ENCODE results near the gene OR2D2. TPM values are rescaled to one million over a fixed set of nuclear protein-coding genes. Genes with fewer than 3 reads are reported as not detected.

Gene OR2D2, protein sequence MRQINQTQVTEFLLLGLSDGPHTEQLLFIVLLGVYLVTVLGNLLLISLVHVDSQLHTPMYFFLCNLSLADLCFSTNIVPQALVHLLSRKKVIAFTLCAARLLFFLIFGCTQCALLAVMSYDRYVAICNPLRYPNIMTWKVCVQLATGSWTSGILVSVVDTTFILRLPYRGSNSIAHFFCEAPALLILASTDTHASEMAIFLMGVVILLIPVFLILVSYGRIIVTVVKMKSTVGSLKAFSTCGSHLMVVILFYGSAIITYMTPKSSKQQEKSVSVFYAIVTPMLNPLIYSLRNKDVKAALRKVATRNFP
- 0.22 and 1.4 TPM in 2 replicates for total RNA-seq

DNA sequence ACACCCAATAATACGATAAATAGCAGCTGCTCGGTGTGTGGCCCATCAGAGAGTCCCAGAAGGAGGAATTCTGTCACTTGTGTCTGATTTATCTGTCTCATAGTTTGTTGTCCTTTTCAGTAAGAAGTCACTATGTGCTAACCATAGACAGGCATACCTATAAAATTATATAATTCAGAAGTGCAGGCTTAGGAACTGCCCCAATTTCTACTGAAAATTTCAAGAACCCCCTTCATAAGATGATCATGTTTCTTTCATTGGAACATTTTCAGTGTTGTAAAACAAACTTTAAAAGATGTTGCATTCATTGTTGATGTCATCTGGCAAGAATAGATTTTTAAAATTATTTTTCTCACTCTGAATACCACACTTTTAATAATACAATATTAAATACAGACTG is at the start of gene OR2D2:
TSS of gene OR2D2 (minus strand) at position 101 of the 400 bp plus-strand sequence. CDS start at position 101, 0 bp downstream.

DNA sequence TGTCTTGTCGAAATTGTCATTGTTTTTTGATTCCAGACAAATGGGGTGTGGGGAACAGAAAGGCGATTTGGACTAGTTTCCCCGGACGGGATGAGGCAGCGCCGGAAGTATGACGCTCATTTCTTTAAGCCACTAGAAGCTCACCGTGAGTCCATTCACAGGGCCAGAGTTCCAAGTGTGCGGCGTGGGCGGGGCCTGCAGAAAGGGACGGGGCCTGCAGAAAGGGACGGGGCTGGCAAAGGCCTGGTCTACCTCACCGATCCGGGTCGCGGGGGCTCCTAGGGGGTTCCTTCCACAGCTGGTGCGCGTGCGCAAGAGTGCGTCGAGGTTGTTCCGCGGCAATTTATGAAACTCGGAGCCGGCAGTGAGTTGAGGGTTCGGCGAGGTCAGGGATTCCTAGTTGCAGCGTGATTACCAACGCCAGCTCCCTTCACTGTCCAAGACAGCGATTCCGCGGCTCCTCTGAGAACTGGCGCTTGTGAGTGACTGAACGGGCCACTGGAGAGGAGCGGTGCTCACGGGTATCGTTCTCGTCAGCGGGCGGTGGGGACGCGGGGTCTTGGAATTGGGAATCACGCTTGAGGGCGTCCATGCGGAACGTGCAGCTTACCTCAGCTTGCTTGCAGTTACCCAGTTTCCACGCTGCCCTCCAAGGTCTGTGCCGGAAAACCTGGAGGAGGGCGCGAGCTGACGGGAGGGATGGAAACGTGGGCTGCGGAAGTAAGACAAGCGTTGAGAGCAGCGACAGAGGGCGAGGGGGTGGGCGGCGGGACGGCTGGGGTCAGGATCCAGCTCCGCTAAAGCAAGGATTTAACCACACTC is 34.1 kb upstream of the OR2D2 start, which contains the start of gene ZNF215:
TSS of gene ZNF215 (plus strand) at position 219 of the 822 bp plus-strand sequence. CDS start 5,847 bp downstream, outside the sequence.

DNA sequence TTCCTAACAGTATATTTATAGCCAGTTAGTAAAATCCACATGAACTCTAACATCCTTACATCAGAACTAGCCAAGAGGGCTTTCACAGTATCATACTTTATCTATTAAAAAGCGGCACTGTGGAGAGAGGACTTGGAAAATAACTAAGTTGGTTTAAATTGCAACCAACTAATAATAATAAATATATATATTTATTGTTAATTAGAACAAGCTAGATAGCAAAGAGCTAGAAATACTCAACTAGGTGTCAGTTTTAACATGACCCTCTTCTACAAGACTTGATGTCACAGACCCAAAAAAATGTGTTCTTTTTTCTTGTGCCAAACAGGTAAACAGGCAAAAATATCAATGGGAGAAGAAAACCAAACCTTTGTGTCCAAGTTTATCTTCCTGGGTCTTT is 28.4 kb upstream of the OR2D2 start, which contains the start of gene OR2D3:
TSS of gene OR2D3 (plus strand) at position 301 of the 400 bp plus-strand sequence. CDS start at position 301, 0 bp downstream.

DNA sequence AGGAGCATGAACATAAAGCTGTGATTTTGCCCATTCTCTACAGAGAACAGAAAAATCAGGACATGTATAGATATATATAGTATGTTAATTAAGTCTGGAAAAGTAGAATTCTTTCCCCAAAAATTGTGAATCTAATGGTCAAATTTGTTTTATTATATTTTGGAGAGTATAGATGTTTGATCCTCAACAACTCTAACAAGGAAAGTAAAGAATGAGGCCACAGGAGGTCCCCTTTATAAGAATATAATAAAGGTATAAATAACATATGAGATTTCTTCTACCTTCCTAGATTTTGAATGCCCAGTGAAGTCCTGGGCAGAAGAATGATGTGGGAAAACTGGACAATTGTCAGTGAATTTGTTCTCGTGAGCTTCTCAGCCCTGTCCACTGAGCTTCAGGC is 16.0 kb downstream of the OR2D2 start, which contains the start of gene OR10A4:
TSS of gene OR10A4 (plus strand) at position 301 of the 400 bp plus-strand sequence. CDS start at position 324, 23 bp downstream.

DNA sequence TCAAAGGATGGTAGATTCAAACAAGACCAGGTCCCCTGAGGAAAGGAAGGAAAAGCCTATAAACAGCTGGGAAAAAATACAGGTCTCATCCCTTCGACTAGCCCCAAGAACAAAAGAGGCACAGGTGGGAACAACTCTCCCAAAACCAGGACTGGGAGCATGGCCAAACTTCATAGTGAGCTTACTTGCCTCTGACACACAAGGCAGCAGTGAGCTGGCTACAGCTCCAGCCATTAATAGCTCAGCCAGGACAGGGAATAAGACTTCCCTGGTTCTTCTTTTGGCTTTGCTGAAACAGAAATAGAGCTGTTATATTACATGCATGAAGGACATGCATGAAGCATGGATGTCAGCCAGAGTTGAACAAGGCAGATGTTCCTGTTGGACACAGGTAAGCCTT is 29.3 kb downstream of the OR2D2 start, which contains the start of gene OR10A2:
TSS of gene OR10A2 (plus strand) at position 97 of the 400 bp plus-strand sequence. CDS start 6,698 bp downstream, outside the sequence.

DNA sequence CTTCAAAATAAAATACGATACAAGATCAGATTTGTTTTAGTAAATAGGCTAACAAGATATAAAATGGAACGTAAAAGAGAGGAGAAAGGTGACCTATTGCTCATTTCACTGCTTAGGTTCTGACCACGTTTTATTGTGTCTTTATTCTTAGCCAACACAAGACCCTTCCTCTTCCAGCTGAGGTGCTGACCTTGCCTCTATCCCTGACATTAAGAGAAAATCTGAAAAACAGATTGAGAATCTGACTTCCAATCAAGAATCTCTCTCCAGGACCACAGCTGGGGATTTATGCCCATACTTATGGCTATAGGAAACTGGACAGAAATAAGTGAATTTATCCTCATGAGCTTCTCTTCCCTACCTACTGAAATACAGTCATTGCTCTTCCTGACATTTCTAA is 46.9 kb downstream of the OR2D2 start, which contains the start of gene OR10A5:
TSS of gene OR10A5 (plus strand) at position 301 of the 400 bp plus-strand sequence. CDS start at position 301, 0 bp downstream.

Other genes starting within 250 kb of the OR2D2 start
- gene DCHS1, start 236.7 kb downstream of the OR2D2 start, total RNA-seq, result 21.0 and 44.0 TPM in 2 replicates
- gene MRPL17, start 209.2 kb downstream of the OR2D2 start, total RNA-seq, result 42.2 and 54.8 TPM in 2 replicates
- gene OR2AG2, start 120.5 kb downstream of the OR2D2 start, total RNA-seq, result 1.6 TPM in 1 of 2 replicates, not detected in the other
- gene OR2AG1, start 109.5 kb downstream of the OR2D2 start, total RNA-seq, result not detected in 2 replicates
- gene OR6A2, start 92.8 kb downstream of the OR2D2 start, total RNA-seq, result 0.57 TPM in 1 of 2 replicates, not detected in the other
- not detected in 2 replicates for gene OR10A5, start 46.8 kb downstream of the OR2D2 start, total RNA-seq
- not detected in 2 replicates for gene OR10A2, start 29.4 kb downstream of the OR2D2 start, total RNA-seq
- not detected in 2 replicates for gene OR10A4, start 15.9 kb downstream of the OR2D2 start, total RNA-seq
- not detected in 2 replicates for gene OR2D3, start 28.5 kb upstream of the OR2D2 start, total RNA-seq
- gene ZNF215, start 33.9 kb upstream of the OR2D2 start, total RNA-seq, result 0.44 and 6.3 TPM in 2 replicates
- gene ZNF214, start 127.8 kb upstream of the OR2D2 start, total RNA-seq, result 0.22 and 1.4 TPM in 2 replicates
- 0.14 TPM in 1 of 2 replicates, not detected in the other for gene NLRP14, start 128.0 kb upstream of the OR2D2 start, total RNA-seq
- not detected in 2 replicates for gene RBMXL2, start 196.5 kb upstream of the OR2D2 start, total RNA-seq